ENCODE measurements around the gene SKOR2.
"Not testable (repeated sequence)": the region's sequence is repeated elsewhere in the genome, so short reads cannot be mapped to it uniquely, and the experiment has no call there.

The SKOR2 gene

GRCh38 chr18:47195961-47196360, 55.5 kb downstream of the SKOR2 start:
- not testable (repeated sequence) for FAIRE-seq

GRCh38 chr18:47191961-47192360, 59.5 kb downstream of the SKOR2 start:
- FAIRE-seq: no peak

- no peak for FAIRE-seq
Observed at GRCh38 chr18:47187721-47188120, 63.7 kb downstream of the SKOR2 start.

- no peak for FAIRE-seq
Observed at GRCh38 chr18:47184419-47185050, 66.9 kb downstream of the SKOR2 start.

GRCh38 chr18:47182156-47182555, 69.3 kb downstream of the SKOR2 start:
- not testable (repeated sequence) for FAIRE-seq

GRCh38 chr18:47180765-47181164, 70.7 kb downstream of the SKOR2 start:
- no peak for FAIRE-seq

GRCh38 chr18:47179520-47179919, 71.9 kb downstream of the SKOR2 start:
- no peak for FAIRE-seq

GRCh38 chr18:47175898-47176575, 75.4 kb downstream of the SKOR2 start, which contains the start of gene IER3IP1:
Gene IER3IP1 (minus strand): TSS chr18:47176364. CDS start chr18:47176277, 87 bp downstream.
- peak; percentile 62 for FAIRE-seq

- no peak for FAIRE-seq
Observed at GRCh38 chr18:47175283-47175897, 76.1 kb downstream of the SKOR2 start.

GRCh38 chr18:47174545-47175116, 76.8 kb downstream of the SKOR2 start:
- no peak for FAIRE-seq

GRCh38 chr18:47172476-47172875, 79.0 kb downstream of the SKOR2 start:
- no peak for FAIRE-seq

- no peak for FAIRE-seq
Observed at GRCh38 chr18:47168913-47169312, 82.5 kb downstream of the SKOR2 start.

- no peak for FAIRE-seq
Observed at GRCh38 chr18:47168509-47168908, 83.0 kb downstream of the SKOR2 start.

- no peak for FAIRE-seq
Observed at GRCh38 chr18:47166294-47166693, 85.2 kb downstream of the SKOR2 start.

GRCh38 chr18:47163241-47163640, 88.2 kb downstream of the SKOR2 start:
- FAIRE-seq: no peak

- FAIRE-seq: no peak
Observed at GRCh38 chr18:47160256-47160655, 91.2 kb downstream of the SKOR2 start.

GRCh38 chr18:47158404-47158803, 93.1 kb downstream of the SKOR2 start:
- FAIRE-seq: not testable (repeated sequence)
